ENCODE results near the gene MAB21L1. TPM values are rescaled to one million over a fixed set of nuclear protein-coding genes. Genes with fewer than 3 reads are reported as not detected.

MAB21L1 gene
- total RNA-seq, 6 donors from 2014 or later = 0.14 TPM; not detected in 5

DNA sequence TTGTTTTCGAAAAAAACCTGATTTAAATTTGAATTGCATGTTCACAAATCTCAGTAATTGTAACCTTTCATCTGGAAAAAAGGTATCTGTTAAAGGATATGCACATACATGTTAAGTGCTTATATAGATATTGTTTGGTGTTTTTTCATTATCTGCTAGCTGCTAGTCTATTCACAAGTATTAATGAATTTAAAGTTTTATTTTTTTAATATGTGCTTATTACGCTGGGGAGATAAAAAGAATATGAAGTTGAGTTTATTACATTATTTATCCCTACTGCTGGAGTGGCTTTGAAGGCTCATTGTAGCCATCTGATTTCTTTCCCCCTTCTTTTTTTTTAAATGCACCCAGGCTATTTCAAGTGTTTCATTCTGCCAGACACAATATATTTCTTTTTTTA is 3.9 kb upstream of the MAB21L1 start:
- TF ChIP-seq EP300 (IDR thresholded peaks at IDR 0.05) (no peak), POLR2AphosphoS5 (IDR thresholded peaks at IDR 0.05) (no peak), CTCF (IDR thresholded peaks at IDR 0.05) (no peak), POLR2A (IDR thresholded peaks at IDR 0.05) (no peak)
- Histone ChIP-seq H3K27ac (no peak overlapping the region), H3K4me3 (no peak overlapping the region), H3K9me3 (no peaks in the 10 kb centered on the region), H3K36me3 (no peaks in the 10 kb centered on the region), H3K4me1 (peaks cover 0 to 12% (median 6%) of the 10 kb centered on the region in 4 donors), H3K27me3 (peaks cover 0 to 34% (median 7%) of the 10 kb centered on the region in 4 donors)
- WGBS, 2 donors = 77 to 91% methylated on average over 2 of the region's 2 CpGs
- DNase-seq = no peak
- ATAC-seq (ENCODE audit: low FRiP score in 2 of 2) = no peak

- 49 to 71% methylated on average over 1 of the region's 1 CpG for WGBS, 2 donors
- ATAC-seq (ENCODE audit: low FRiP score in 2 of 2) (no peak), DNase-seq (no peak)
- TF ChIP-seq EP300 (IDR thresholded peaks at IDR 0.05) = no peak
- TF ChIP-seq POLR2A (IDR thresholded peaks at IDR 0.05) = no peak
- no peak for TF ChIP-seq POLR2AphosphoS5 (IDR thresholded peaks at IDR 0.05)
- H3K4me1 ChIP-seq = peaks cover 0 to 17% (median 9%) of the 10 kb centered on the region in 4 donors
- H3K27ac ChIP-seq = no peak overlapping the region
- H3K36me3 ChIP-seq = no peaks in the 10 kb centered on the region
- peaks cover 0 to 40% (median 10%) of the 10 kb centered on the region in 4 donors for H3K27me3 ChIP-seq
- no peak overlapping the region for H3K4me3 ChIP-seq
- H3K9me3 ChIP-seq = no peaks in the 10 kb centered on the region
Measured at GRCh38 chr13:35479706-35480105, 3.2 kb upstream of the MAB21L1 start.

- DNase-seq = no peak
- Histone ChIP-seq H3K36me3 (no peaks in the 10 kb centered on the region), H3K4me1 (peaks cover 0 to 17% (median 9%) of the 10 kb centered on the region in 4 donors), H3K27ac (no peak overlapping the region), H3K27me3 (peaks cover 0 to 42% (median 12%) of the 10 kb centered on the region in 4 donors), H3K9me3 (no peaks in the 10 kb centered on the region), H3K4me3 (no peak overlapping the region)
- WGBS, 2 donors = 61 to 64% methylated on average over 14 of the region's 14 CpGs
- TF ChIP-seq CTCF (IDR thresholded peaks at IDR 0.05) (no peak), POLR2A (IDR thresholded peaks at IDR 0.05) (no peak), POLR2AphosphoS5 (IDR thresholded peaks at IDR 0.05) (no peak), EP300 (IDR thresholded peaks at IDR 0.05) (no peak)
- ATAC-seq (ENCODE audit: low FRiP score in 2 of 2) = no peak
Measured at GRCh38 chr13:35479038-35479492, 2.6 kb upstream of the MAB21L1 start.

GRCh38 chr13:35478271-35479037 is 2.0 kb upstream of the MAB21L1 start:
- Histone ChIP-seq H3K27ac (no peak overlapping the region), H3K27me3 (peaks cover 0 to 42% (median 12%) of the 10 kb centered on the region in 4 donors)
- peak; percentile 31 to 40 for ATAC-seq (ENCODE audit: low FRiP score in 2 of 2)

More at GRCh38 chr13:35478271-35479037, 2.0 kb upstream of the MAB21L1 start:
- Histone ChIP-seq H3K9me3 (no peaks in the 10 kb centered on the region), H3K4me1 (peaks cover 0 to 17% (median 9%) of the 10 kb centered on the region in 4 donors), H3K36me3 (no peaks in the 10 kb centered on the region), H3K4me3 (no peak overlapping the region)
- DNase-seq = peak in 1 of 2 donors; percentile 71
- TF ChIP-seq POLR2AphosphoS5 (IDR thresholded peaks at IDR 0.05) (no peak), EP300 (IDR thresholded peaks at IDR 0.05) (no peak), CTCF (IDR thresholded peaks at IDR 0.05) (no peak), POLR2A (IDR thresholded peaks at IDR 0.05) (no peak)
- 21 to 25% methylated on average over 45 to 51 of the region's 51 CpGs for WGBS, 2 donors
